ENCODE data around the gene LSM12.
"Not testable (repeated sequence)": the region's sequence is repeated elsewhere in the genome, so short reads cannot be mapped to it uniquely, and the experiment has no call there.

LSM12 gene

DNA sequence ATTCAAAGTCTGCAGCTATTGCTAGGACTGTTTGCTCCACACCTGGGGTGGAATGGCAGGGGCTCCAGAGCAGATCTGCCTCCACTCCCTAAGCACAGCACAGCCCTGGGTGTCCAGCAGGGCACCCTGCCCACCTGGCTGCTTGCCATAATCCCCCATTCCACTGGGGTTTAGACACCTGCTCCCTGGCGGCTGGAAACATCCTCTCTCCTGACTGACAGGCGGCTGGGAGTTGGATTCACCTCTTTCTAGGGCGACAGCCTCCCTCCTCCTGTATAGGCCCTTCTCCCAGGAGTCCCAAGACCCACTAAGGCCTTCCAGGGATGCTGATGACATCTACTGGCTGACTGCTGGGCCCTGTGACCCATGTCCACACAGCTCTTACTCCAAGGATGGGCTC is 39.0 kb upstream of the LSM12 start:
- TF ChIP-seq, protein P1, sequence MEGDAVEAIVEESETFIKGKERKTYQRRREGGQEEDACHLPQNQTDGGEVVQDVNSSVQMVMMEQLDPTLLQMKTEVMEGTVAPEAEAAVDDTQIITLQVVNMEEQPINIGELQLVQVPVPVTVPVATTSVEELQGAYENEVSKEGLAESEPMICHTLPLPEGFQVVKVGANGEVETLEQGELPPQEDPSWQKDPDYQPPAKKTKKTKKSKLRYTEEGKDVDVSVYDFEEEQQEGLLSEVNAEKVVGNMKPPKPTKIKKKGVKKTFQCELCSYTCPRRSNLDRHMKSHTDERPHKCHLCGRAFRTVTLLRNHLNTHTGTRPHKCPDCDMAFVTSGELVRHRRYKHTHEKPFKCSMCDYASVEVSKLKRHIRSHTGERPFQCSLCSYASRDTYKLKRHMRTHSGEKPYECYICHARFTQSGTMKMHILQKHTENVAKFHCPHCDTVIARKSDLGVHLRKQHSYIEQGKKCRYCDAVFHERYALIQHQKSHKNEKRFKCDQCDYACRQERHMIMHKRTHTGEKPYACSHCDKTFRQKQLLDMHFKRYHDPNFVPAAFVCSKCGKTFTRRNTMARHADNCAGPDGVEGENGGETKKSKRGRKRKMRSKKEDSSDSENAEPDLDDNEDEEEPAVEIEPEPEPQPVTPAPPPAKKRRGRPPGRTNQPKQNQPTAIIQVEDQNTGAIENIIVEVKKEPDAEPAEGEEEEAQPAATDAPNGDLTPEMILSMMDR (IDR thresholded peaks at IDR 0.05): no peak
- no peak for TF ChIP-seq ZFX (IDR thresholded peaks at IDR 0.05; ENCODE audit: borderline replicate concordance)

DNA sequence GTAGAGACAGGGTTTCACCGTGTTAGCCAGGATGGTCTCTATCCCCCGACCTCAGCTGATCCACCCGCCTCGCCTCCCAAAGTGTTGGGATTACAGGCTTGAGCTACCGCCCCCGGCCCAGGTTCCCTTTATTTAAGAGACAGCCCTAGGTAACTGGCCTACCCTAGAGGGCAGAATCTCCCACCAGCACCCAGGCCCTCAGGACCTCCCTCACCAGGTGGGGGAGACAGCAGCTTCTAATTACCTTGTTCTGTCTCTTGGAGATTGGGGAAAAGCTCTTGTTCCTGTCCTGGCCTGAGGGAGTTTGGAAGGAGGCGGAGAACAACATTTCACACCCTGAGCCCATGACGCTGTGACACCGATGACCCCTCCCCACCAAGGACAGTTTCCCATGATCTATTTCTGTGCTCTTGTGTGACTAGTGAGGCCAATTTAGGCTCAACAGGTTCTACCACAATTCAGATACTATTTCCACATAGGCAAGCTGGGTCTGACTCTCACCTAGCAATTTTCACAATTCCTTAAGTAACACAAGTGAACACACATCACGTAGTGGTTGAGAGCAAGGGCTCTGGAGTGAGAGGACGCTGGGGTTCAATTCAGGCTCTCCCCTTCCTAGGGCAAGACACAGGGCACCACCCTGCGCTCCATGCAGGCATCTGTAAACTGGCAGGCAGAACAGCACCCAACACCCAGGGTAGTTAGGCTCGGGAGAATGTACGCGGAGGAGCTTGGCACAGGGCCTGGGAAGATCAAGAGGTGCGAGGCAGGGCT is 36.6 kb upstream of the LSM12 start:
- H3K27ac ChIP-seq: peak overlapping the region; percentile 25; the same call in 1 of the 2 replicates
- TF ChIP-seq ZFX (IDR thresholded peaks at IDR 0.05; ENCODE audit: borderline replicate concordance): no peak
- TF ChIP-seq, protein P1 (IDR thresholded peaks at IDR 0.05): no peak

More for the DNA sequence above, 39.0 kb upstream of the LSM12 start:
- H3K27ac ChIP-seq: no peak overlapping the region

DNA sequence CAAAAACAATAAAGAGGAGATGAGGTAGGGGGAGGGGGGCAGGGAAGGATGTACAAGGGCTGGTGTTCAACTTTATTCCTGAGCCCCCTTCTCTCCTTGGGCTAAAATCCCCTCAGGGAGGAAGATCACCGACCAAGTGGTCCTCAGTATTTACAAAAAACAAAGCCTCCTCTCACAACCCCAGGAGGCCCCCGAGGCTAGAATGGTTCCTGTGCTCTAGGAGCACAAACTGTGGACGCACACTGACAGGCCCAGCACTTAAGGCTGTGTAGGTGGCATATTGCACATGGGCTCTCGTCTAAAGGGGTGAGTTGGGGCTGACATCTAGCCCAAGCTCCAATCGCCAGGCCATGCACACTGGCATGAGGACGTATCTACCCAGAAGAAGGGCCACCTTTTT is 35.4 kb upstream of the LSM12 start:
- H3K27ac ChIP-seq: not testable (repeated sequence)

DNA sequence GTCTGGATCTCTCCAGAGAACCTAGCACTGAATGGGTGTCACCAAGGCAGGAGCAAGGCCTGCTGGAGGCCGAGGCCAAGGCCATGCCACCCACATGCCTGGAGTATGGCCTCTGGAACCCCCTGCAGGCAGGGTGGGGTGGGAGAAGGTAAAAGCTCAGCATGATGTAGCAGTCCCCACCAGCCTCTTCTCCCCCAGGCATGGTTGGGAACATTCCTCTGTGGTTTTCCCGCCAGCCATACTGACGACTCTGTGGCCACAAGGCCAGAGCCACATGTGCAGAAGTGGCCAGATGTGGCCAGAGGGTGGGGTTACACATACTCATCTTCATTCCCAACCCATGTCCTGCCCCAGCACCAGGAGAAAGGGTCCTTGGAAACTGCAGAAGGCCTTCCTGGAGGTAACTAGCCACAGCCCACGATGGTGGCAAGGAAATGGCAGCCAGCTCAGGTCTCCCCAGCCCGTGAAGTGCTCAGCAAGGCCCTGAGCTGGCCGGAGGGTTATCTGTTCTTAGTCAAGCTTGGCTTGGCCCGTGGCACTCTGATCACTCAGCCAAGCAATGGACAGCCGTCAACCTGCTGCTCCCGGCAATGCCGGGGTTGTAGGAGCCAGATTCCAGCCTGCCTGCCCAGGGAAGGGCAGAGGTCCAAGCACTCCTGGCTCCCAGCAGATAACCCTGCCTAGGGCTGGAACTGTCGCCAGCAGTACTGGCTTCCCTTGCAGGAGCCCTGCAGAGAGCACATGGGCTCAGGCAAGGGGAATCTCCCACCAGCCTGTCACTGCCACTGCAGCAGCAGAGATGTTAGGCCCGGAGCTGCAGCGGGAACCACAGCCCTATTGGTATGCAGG is 30.9 kb upstream of the LSM12 start:
- 0 out of 2 replicates have a peak overlapping the region, but pooled peaks have one; percentile 5 for H3K27ac ChIP-seq

DNA sequence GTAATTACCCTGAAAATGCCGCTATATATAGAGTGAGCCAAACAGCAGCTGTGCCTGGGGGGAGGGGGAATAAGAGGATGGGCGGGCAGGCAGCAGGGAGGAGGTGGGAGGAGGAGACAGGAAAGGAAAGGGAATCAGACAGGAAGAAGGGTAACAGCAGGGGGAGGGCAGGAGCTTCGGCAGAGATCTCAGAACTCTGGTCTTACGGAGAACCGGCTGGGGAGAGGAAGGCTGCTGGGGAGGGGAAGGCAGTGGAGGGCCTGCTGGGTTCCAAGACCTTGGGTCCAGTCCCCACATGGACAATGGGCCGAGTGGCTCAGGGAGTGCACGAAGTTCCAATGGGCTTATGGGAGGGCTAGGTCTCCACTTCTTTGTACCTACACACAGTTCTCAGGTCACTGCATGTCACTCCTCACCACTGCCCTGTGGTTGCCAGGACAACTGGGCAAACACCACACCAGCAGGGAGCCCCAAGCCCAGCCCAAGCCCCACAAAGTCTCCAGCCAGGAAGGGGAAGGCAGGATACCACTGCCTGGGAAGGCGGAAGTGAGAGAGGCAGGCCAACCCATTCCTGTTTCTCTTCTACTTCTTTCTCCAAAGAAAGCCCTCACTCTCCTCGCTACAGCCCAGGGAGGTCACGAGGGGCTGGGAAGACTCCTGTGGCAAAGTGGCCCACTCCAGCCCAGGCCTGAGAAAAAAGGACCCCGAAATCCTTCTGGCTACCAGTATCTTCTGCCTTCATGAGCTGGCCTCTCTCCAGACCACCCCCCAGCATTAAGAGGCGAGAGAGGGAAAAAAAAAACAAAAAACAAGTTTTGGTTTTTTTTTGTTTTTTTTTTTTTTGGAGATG is 29.4 kb upstream of the LSM12 start:
- TF ChIP-seq ZFX (IDR thresholded peaks at IDR 0.05; ENCODE audit: borderline replicate concordance): no peak
- TF ChIP-seq, protein P1 (IDR thresholded peaks at IDR 0.05): no peak
- peak overlapping the region; percentile 58 for H3K27ac ChIP-seq

More for the DNA sequence above, 30.9 kb upstream of the LSM12 start:
- TF ChIP-seq ZFX (IDR thresholded peaks at IDR 0.05; ENCODE audit: borderline replicate concordance): no peak
- TF ChIP-seq, protein P1 (IDR thresholded peaks at IDR 0.05): no peak

DNA sequence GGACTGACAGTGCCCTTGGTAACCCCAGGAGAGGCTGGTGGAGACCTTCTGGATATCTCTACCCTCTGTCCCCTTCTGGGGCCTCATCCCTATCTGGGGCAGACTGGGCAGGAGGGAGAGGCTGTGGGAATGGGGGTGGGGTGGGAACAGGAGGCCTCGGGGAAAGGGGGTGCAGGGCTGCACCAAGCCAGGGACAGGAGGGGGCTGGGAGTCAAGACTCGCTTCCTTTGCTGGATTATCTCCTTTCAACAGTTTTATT is 28.8 kb upstream of the LSM12 start:
- TF ChIP-seq ZFX (IDR thresholded peaks at IDR 0.05; ENCODE audit: borderline replicate concordance): no peak
- TF ChIP-seq, protein P1 (IDR thresholded peaks at IDR 0.05): no peak
- no peak overlapping the region for H3K27ac ChIP-seq

DNA sequence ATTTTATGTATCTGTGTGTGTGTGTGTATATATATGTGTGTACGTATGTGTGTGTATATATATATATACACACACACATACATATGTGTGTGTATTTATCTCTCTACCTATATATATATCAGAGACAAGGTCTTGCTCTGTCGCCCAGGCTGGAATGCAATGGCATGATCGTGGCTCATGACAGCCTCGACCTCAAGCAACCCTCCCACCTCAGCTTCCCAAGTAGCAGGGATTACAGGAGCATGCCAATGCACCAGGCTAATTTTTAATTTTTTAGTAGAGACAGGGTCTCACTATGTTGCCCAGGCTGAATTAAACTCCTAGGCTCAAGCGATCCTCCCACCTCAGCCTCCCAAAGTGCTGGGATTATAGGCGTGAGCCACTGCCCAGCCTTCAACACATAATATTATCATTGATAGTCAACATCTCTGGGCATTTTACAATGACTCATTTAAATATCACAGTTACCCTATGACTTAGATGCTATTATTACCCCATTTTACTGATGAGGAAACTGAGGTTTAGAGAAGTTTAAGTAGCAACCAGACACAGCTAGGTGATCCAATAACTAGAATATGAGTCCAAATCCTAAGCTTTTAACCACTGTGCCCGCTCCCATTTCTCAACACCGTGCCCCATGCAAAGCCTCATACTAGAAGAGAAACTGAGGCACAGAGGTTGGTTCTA is 28.4 kb upstream of the LSM12 start:
- no peak overlapping the region for H3K27ac ChIP-seq

More for the DNA sequence above, 28.4 kb upstream of the LSM12 start:
- no peak for TF ChIP-seq ZFX (IDR thresholded peaks at IDR 0.05; ENCODE audit: borderline replicate concordance)
- TF ChIP-seq, protein P1 (IDR thresholded peaks at IDR 0.05): no peak
